Mucosa of descending colon (tissue), 3 donors: Measurements from ENCODE around the gene RAET1E. TPM values are rescaled to one million over a fixed set of nuclear protein-coding genes. Genes with fewer than 3 reads are reported as not detected.
"Not testable (repeated sequence)": the region's sequence is repeated elsewhere in the genome, so short reads cannot be mapped to it uniquely, and the experiment has no call there.

Experiments
- ATAC-seq: fragments of 200-7000 bp; cut with Tn5 transposase; one replicate; pipeline ENCODE4 v1.9.1; 2020; ENCODE audit warnings: mild to moderate bottlenecking, moderate library complexity
- DNase-seq, 3 donors: peaks; one replicate each; pipeline ENCODE4 v3.0.0-alpha.2; 2020
- H3K36me3 ChIP-seq: fragments of 200-600 bp; one replicate; pipeline ENCODE4 v1.8.0; 2021; ENCODE audit warnings: low read depth, mild to moderate bottlenecking
- H3K4me1 ChIP-seq: fragments of 200-600 bp; one replicate; pipeline ENCODE4 v1.8.0; 2021; ENCODE audit warnings: low read depth, mild to moderate bottlenecking
- H3K4me3 ChIP-seq: fragments of 200-600 bp; one replicate; pipeline ENCODE4 v1.8.0; 2021; ENCODE audit warnings: mild to moderate bottlenecking
- H3K9me3 ChIP-seq: fragments of 200-600 bp; one replicate; pipeline ENCODE4 v1.8.0; 2021; ENCODE audit warnings: mild to moderate bottlenecking
- CTCF ChIP-seq: fragments of 200-600 bp; IDR thresholded peaks from one replicate; pipeline ENCODE4 v1.8.0; 2022; ENCODE audit warnings: antibody characterized with exemption, mild to moderate bottlenecking
- intact Hi-C, 2 donors: fragments of 100-400 bp; cut with DNase I in 1 of 2; cut with micrococcal nuclease in 1 of 2; formaldehyde crosslinking; loops; one replicate each; pipeline versions ENCODE4 v1.11.0 to v1.11.1; 2022; cut with DNase I, micrococcal nuclease
- total RNA-seq, 3 donors: library from RNA; stranded (reverse); fragmentation: NEBNext Ultra II Directional in 2 of 3; extraction: Animal tissue kit (Norgen Biotek cat#: 25700) in 2 of 3; gene quantifications; one replicate each; pipeline versions ENCODE4 v1.2.1 to v1.2.4, GENCODE V29; 2021 to 2023
- donor health status: DM: no; HTN: no; CAD: no; lungs with moderate emphysema.
- donor health status: DM: no; HTN: no; CAD: no.
- donor health status: DM: no; HTN: yes; CAD: no.

RAET1E gene
- total RNA-seq, 3 donors from 2014 or later = 0.16 to 0.58 TPM; not detected in 1

- H3K36me3 ChIP-seq = no peaks in the 10 kb centered on the region
These were observed 34.0 kb downstream of the RAET1E start, which contains the start of gene LRP11 for GRCh38 chr6:149863698-149864577. LRP11 (minus strand) TSS chr6:149864359; CDS start chr6:149864020, 339 bp downstream.

GRCh38 chr6:149862922-149863697 lies 34.8 kb downstream of the RAET1E start:
- Histone ChIP-seq H3K4me3 (peak overlapping the region; percentile 37), H3K9me3 (no peaks in the 10 kb centered on the region), H3K4me1 (peaks cover 10% of the 10 kb centered on the region), H3K36me3 (no peaks in the 10 kb centered on the region)
- intact Hi-C loops = no loop called here
- no peak for TF ChIP-seq CTCF
- ATAC-seq = peak; percentile 65
- peak; percentile 67 to 78 (median 77) for DNase-seq

More at GRCh38 chr6:149863698-149864577, 34.0 kb downstream of the RAET1E start, which contains the start of gene LRP11:
- intact Hi-C loops = no loop called here
- TF ChIP-seq CTCF = no peak
- Histone ChIP-seq H3K9me3 (no peaks in the 10 kb centered on the region), H3K4me3 (peak within 1 kb of the TSS; percentile 37), H3K4me1 (peaks cover 10% of the 10 kb centered on the region)
- DNase-seq (peak; percentile 92 to 94 (median 92)), ATAC-seq (peak; percentile 93)

GRCh38 chr6:149862424-149862738 lies 35.5 kb downstream of the RAET1E start:
- H3K4me1 ChIP-seq, H3K4me3 ChIP-seq, H3K9me3 ChIP-seq, ATAC-seq, intact Hi-C loops, H3K36me3 ChIP-seq, DNase-seq: not testable (repeated sequence)

- Histone ChIP-seq H3K4me1 (peaks cover 10% of the 10 kb centered on the region), H3K36me3 (no peaks in the 10 kb centered on the region), H3K4me3 (no peak overlapping the region), H3K9me3 (no peaks in the 10 kb centered on the region)
- DNase-seq (no peak), ATAC-seq (no peak)
- intact Hi-C loops = no loop called here
- TF ChIP-seq CTCF = no peak
These were observed 36.1 kb downstream of the RAET1E start for GRCh38 chr6:149861603-149862423.

- Histone ChIP-seq H3K36me3 (no peaks in the 10 kb centered on the region), H3K9me3 (no peaks in the 10 kb centered on the region), H3K4me3 (no peak overlapping the region), H3K4me1 (peaks cover 10% of the 10 kb centered on the region)
- ATAC-seq (no peak), DNase-seq (no peak)
- intact Hi-C loops = no loop called here
- no peak for TF ChIP-seq CTCF
These were observed 36.9 kb downstream of the RAET1E start for GRCh38 chr6:149860834-149861602.
